ENCODE data around the gene NR6A1.

DNA sequence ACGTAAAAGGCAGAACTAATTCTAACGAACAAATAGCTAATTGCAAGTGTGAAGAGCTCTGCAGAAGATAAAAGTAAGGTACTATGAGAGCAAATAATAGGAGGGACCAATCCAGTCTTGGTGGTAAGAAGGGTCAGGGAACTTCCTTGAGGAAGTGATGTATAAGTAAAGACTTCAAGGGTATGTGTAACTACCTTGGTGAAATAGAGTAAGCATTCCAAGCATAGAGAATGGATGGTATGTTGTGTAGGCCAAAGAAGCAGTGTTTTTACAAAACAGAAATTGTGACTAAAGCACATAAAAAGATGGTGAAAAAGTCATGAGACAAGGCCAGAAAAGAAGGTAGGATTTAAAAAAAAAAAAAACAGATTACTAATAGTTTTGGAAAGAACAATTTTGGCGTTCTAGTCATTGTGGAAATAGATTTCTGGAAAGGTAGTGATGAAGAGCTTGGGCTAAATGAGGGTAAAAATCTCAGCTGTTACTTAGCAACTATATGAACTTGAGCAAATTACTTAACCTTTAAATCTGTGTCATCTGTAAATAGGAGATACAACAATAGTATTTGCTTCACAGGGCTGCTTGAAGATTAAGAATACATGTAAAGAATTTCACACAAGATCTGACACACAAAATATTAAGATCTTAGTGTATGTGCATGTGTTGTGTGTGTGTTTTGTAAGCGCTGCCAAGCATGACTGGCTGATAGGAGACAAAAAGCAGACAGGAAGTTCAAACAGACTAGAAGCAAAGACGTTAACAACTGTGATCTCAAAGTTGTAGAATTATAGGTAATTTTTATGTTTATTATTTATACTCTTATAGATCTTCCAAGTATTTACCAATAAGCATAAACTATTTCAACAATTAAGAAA, 73.5 kb downstream of the NR6A1 start:
- TF ChIP-seq TAF1 (IDR thresholded peaks at IDR 0.05; ENCODE audit: borderline replicate concordance, low read depth, low read length): no peak
- no peak for TF ChIP-seq POLR2AphosphoS5 (IDR thresholded peaks at IDR 0.05; ENCODE audit: low read depth, low read length)
- TF ChIP-seq POLR2A (IDR thresholded peaks at IDR 0.05; ENCODE audit: low read depth, low read length): no peak

Data from GM12892 (cell line).